Kidney (tissue), 22 donors: ENCODE data around the gene AIFM1. TPM values are rescaled to one million over a fixed set of nuclear protein-coding genes. Genes with fewer than 3 reads are reported as not detected.

ENCODE experiments used
- DNase-seq, 5 donors: peaks; one replicate each; pipeline ENCODE4 v3.0.0-alpha.2; 2013 to 2020
- FAIRE-seq: peaks from 2 replicates; lab custom pipeline; 2012; peaks lifted over from hg19 to GRCh38; lab: Jason Lieb, UNC
- H3K27ac ChIP-seq, 2 donors: one replicate each; pipeline ENCODE4 v1.7.0; 2013; ENCODE audit warnings: low read depth in 2 of 2, low read length in 2 of 2, inconsistent platforms in 1 of 2
- H3K27me3 ChIP-seq: one replicate; pipeline ENCODE4 v1.7.1; 2013; ENCODE audit warnings: low read length, inconsistent platforms; ENCODE audit not compliant: control insufficient read depth, insufficient read depth
- H3K36me3 ChIP-seq, 3 donors: one replicate each; pipeline versions ENCODE4 v1.7.0 to v1.7.1; 2013; ENCODE audit warnings: low read length in 3 of 3, control low read depth in 1 of 3, inconsistent platforms in 1 of 3; ENCODE audit not compliant: insufficient read depth in 3 of 3, control insufficient read depth in 2 of 3
- H3K4me1 ChIP-seq, 3 donors: one replicate each; pipeline versions ENCODE4 v1.7.0 to v1.7.1; 2013; ENCODE audit warnings: low read length in 3 of 3, inconsistent platforms in 1 of 3, low read depth in 1 of 3; ENCODE audit not compliant: control insufficient read depth in 2 of 3, insufficient read depth in 2 of 3
- H3K4me3 ChIP-seq, 3 donors: one replicate each; pipeline versions ENCODE4 v1.7.0 to v1.8.1; 2013; ENCODE audit warnings: low read length in 3 of 3, control low read depth in 1 of 3, inconsistent platforms in 1 of 3
- H3K9ac ChIP-seq, 3 donors: one replicate each; pipeline versions ENCODE4 v1.7.0 to v1.7.1; 2013; ENCODE audit warnings: low read length in 3 of 3, control low read depth in 1 of 3, inconsistent platforms in 1 of 3
- H3K9me3 ChIP-seq, 3 donors: one replicate each; pipeline versions ENCODE4 v1.7.0 to v1.7.1; 2013; ENCODE audit warnings: low read length in 3 of 3, control low read depth in 1 of 3, inconsistent platforms in 1 of 3; ENCODE audit not compliant: control insufficient read depth in 2 of 3, insufficient read depth in 1 of 3
- CTCF ChIP-seq: IDR thresholded peaks from 3 replicates; pipeline ENCODE4 v1.5.1; 2012; ENCODE audit warnings: mild to moderate bottlenecking, moderate library complexity, borderline replicate concordance; ENCODE audit not compliant: insufficient read depth; ENCODE audit errors: extremely low read depth
- intact Hi-C: fragments of 100-400 bp; cut with DNase I; formaldehyde crosslinking; loops from one replicate; pipeline ENCODE4 v1.11.1; 2022
- long read RNA-seq, 10 donors: library from polyadenylated mRNA in 1 of 10; unstranded in 1 of 10; transcript quantifications; one replicate each; pipeline ENCODE4 v2.0.0 and lab custom pipeline, GENCODE V29; 2021 to 2026
- polyA plus RNA-seq: library from polyadenylated mRNA; stranded (reverse); fragments of 350-450 nt; fragmentation: Illumina TruSeq; extraction: RNeasy Lipid Tissue Mini Kit (QIAGEN cat#74804); gene quantifications from one replicate; pipeline ENCODE4 v1.2.3, GENCODE V29; 2014; ENCODE audit warnings: low read depth, low replicate concordance; ENCODE audit not compliant: insufficient read depth
- total RNA-seq: library from RNA; stranded (reverse); fragmentation: NEBNext Ultra II Directional; extraction: Animal tissue kit (Norgen Biotek cat#: 25700); gene quantifications from one replicate; pipeline ENCODE4 v1.2.1, GENCODE V29; 2021
- donor health status: control.
- donor health status: control.
- donor health status: control.
- donor health status: control.
- donor health status: control.
- donor health status: DM: yes; HTN: yes; CAD: no.
- donor health status: Normal renal cell carcinoma (clear cell type).

AIFM1 gene
- total RNA-seq, result 55.0 TPM
- polyA plus RNA-seq, result 255 TPM
- long read RNA-seq, donor 1, partial matches to known transcripts, result 0 of 5 reads
- long read RNA-seq, donor 1, other reads (novel, unspliced or antisense), result 0 of 5 reads
- long read RNA-seq, donor 2, transcript AIFM1-201 (16 exons, 2,260 nt), result major isoform, 12 of 25 reads
- long read RNA-seq, donor 2, partial matches to known transcripts, result 13 of 25 reads
- long read RNA-seq, donor 2, other reads (novel, unspliced or antisense), result 0 of 25 reads
- long read RNA-seq, donor 3, transcript AIFM1-201 (16 exons, 2,260 nt), result major isoform, 15 of 27 reads
- long read RNA-seq, donor 3, partial matches to known transcripts, result 12 of 27 reads
- long read RNA-seq, donor 3, other reads (novel, unspliced or antisense), result 0 of 27 reads
- long read RNA-seq, donor 4, transcript AIFM1-201 (16 exons, 2,260 nt), result major isoform, 16 of 17 reads
- long read RNA-seq, donor 4, partial matches to known transcripts, result 0 of 17 reads
- long read RNA-seq, donor 4, other reads (novel, unspliced or antisense), result 0 of 17 reads
- long read RNA-seq, donor 5, partial matches to known transcripts, result 0 of 1 reads
- long read RNA-seq, donor 5, other reads (novel, unspliced or antisense), result 0 of 1 reads
- long read RNA-seq, donor 6, transcript AIFM1-201 (16 exons, 2,260 nt), result major isoform, 8 of 16 reads
- long read RNA-seq, donor 6, partial matches to known transcripts, result 7 of 16 reads
- long read RNA-seq, donor 6, other reads (novel, unspliced or antisense), result 0 of 16 reads
- long read RNA-seq, donor 7, transcript AIFM1-201 (16 exons, 2,260 nt), result major isoform, 60 of 76 reads
- long read RNA-seq, donor 7, partial matches to known transcripts, result 13 of 76 reads
- long read RNA-seq, donor 7, other reads (novel, unspliced or antisense), result 3 of 76 reads
- long read RNA-seq, donor 8, transcript AIFM1-201 (16 exons, 2,260 nt), result major isoform, 8 of 8 reads
- long read RNA-seq, donor 8, partial matches to known transcripts, result 0 of 8 reads
- long read RNA-seq, donor 8, other reads (novel, unspliced or antisense), result 0 of 8 reads
- long read RNA-seq, donor 9, partial matches to known transcripts, result 0 of 5 reads
- long read RNA-seq, donor 9, other reads (novel, unspliced or antisense), result 0 of 5 reads
- long read RNA-seq, donor 10, transcript AIFM1-201 (16 exons, 2,260 nt), result major isoform, 10 of 22 reads
- long read RNA-seq, donor 10, partial matches to known transcripts, result 11 of 22 reads
- long read RNA-seq, donor 10, other reads (novel, unspliced or antisense), result 0 of 22 reads

GRCh38 chrX:130165703-130166502, at the start of gene AIFM1:
AIFM1 (minus strand) TSS chrX:130165841; CDS start chrX:130165656, 185 bp downstream.
- peak within 1 kb of the TSS; percentile 96 to 97 for H3K27ac ChIP-seq
- H3K9me3 ChIP-seq, result no peaks in the 10 kb centered on the region
- intact Hi-C loops, result no loop called here
- no peak for TF ChIP-seq CTCF
- H3K4me1 ChIP-seq, result peaks cover 0 to 2% (median 0%) of the 10 kb centered on the region in 3 donors
- no peaks in the 10 kb centered on the region for H3K36me3 ChIP-seq
- H3K4me3 ChIP-seq, result peak within 1 kb of the TSS; percentile 72 to 89 (median 84)
- no peaks in the 10 kb centered on the region for H3K27me3 ChIP-seq
- H3K9ac ChIP-seq, result peak within 1 kb of the TSS; percentile 43 to 84 (median 63)
- no peak for FAIRE-seq
- DNase-seq, result peak; percentile 94 to 97 (median 96)

- no peaks in the 10 kb centered on the region for H3K4me1 ChIP-seq
- no peak overlapping the region for H3K9ac ChIP-seq
- TF ChIP-seq CTCF, result no peak
- H3K27me3 ChIP-seq, result no peaks in the 10 kb centered on the region
- H3K27ac ChIP-seq, result no peak overlapping the region
- no peak overlapping the region for H3K4me3 ChIP-seq
- no peaks in the 10 kb centered on the region for H3K9me3 ChIP-seq
- DNase-seq (no peak), FAIRE-seq (no peak)
- H3K36me3 ChIP-seq, result no peaks in the 10 kb centered on the region
- intact Hi-C loops, result no loop called here
Observed at GRCh38 chrX:130213376-130213775, 47.7 kb upstream of the AIFM1 start.

GRCh38 chrX:130212371-130212770, 46.7 kb upstream of the AIFM1 start:
- intact Hi-C loops, result no loop called here
- no peak overlapping the region for H3K9ac ChIP-seq
- no peaks in the 10 kb centered on the region for H3K4me1 ChIP-seq
- H3K27me3 ChIP-seq, result no peaks in the 10 kb centered on the region
- H3K9me3 ChIP-seq, result no peaks in the 10 kb centered on the region
- DNase-seq (no peak), FAIRE-seq (no peak)
- no peak overlapping the region for H3K27ac ChIP-seq
- H3K36me3 ChIP-seq, result no peaks in the 10 kb centered on the region
- no peak for TF ChIP-seq CTCF
- no peak overlapping the region for H3K4me3 ChIP-seq
